ENCODE measurements around the gene KDM5C. TPM values are rescaled to one million over a fixed set of nuclear protein-coding genes. Genes with fewer than 3 reads are reported as not detected.
A peak's percentile ranks its signal among the peaks of the same experiment; 100 is the strongest.
"Not testable (repeated sequence)": the region's sequence is repeated elsewhere in the genome, so short reads cannot be mapped to it uniquely, and the experiment has no call there.

The KDM5C gene
- total RNA-seq, 1 donor from 2014 or later = 73.6 TPM

GRCh38 chrX:53190363-53190960 is 34.5 kb downstream of the KDM5C start:
- ATAC-seq = no peak

- ATAC-seq = no peak
These were observed 36.2 kb downstream of the KDM5C start for GRCh38 chrX:53188763-53189162.

GRCh38 chrX:53186351-53186750 is 38.7 kb downstream of the KDM5C start:
- peak; percentile 93 for ATAC-seq

GRCh38 chrX:53184836-53185235 is 40.2 kb downstream of the KDM5C start:
- no peak for ATAC-seq

- no peak for ATAC-seq
These were observed 53.7 kb downstream of the KDM5C start for GRCh38 chrX:53171356-53171755.

GRCh38 chrX:53166103-53166502 is 58.9 kb downstream of the KDM5C start:
- ATAC-seq = no peak

GRCh38 chrX:53164566-53164965 is 60.4 kb downstream of the KDM5C start:
- not testable (repeated sequence) for ATAC-seq

- no peak for ATAC-seq
These were observed 61.6 kb downstream of the KDM5C start for GRCh38 chrX:53163436-53163835.

- no peak for ATAC-seq
These were observed 64.6 kb downstream of the KDM5C start for GRCh38 chrX:53160297-53160983.

- ATAC-seq = no peak
These were observed 65.8 kb downstream of the KDM5C start for GRCh38 chrX:53159184-53159583.

- no peak for ATAC-seq
These were observed 68.8 kb downstream of the KDM5C start for GRCh38 chrX:53156207-53156596.

- ATAC-seq = no peak
These were observed 69.3 kb downstream of the KDM5C start for GRCh38 chrX:53155512-53156206.

- no peak for ATAC-seq
These were observed 71.4 kb downstream of the KDM5C start for GRCh38 chrX:53153581-53153980.

Other genes starting within 250 kb of the KDM5C start
- 0.08 TPM for gene GPR173, start 176.4 kb downstream of the KDM5C start, total RNA-seq
- gene TSPYL2, start 142.8 kb downstream of the KDM5C start, total RNA-seq = 2.5 TPM
- 6.6 TPM for gene KANTR, start 131.1 kb downstream of the KDM5C start, total RNA-seq
- gene IQSEC2, start 56.4 kb upstream of the KDM5C start, total RNA-seq = 10.6 TPM
- gene SMC1A, start 197.4 kb upstream of the KDM5C start, total RNA-seq = 52.5 TPM
- 0.36 TPM for gene RIBC1, start 197.7 kb upstream of the KDM5C start, total RNA-seq
- gene HSD17B10, start 209.2 kb upstream of the KDM5C start, total RNA-seq = 132 TPM